GM21619 (cell line): ENCODE measurements around the gene PSMD1.
A peak's percentile ranks its signal among the peaks of the same experiment; 100 is the strongest.
"Not testable (repeated sequence)": the region's sequence is repeated elsewhere in the genome, so short reads cannot be mapped to it uniquely, and the experiment has no call there.

ENCODE experiments used
- ATAC-seq: cut with Tn5 transposase; IDR thresholded peaks from one replicate; pipeline ENCODE4 v1.9.1; 2021; ENCODE audit not compliant: unreplicated experiment

PSMD1 gene

GRCh38 chr2:231183851-231184250, 127.2 kb downstream of the PSMD1 start:
- ATAC-seq = no peak

GRCh38 chr2:231184319-231184718, 127.7 kb downstream of the PSMD1 start:
- ATAC-seq = no peak

- ATAC-seq = no peak
Observed at GRCh38 chr2:231185050-231185725, 128.5 kb downstream of the PSMD1 start.

- ATAC-seq = no peak
Observed at GRCh38 chr2:231185886-231186285, 129.2 kb downstream of the PSMD1 start.

GRCh38 chr2:231186325-231186724, 129.7 kb downstream of the PSMD1 start:
- ATAC-seq = no peak

GRCh38 chr2:231187736-231188505, 131.3 kb downstream of the PSMD1 start:
- no peak for ATAC-seq

GRCh38 chr2:231188506-231189170, 132.0 kb downstream of the PSMD1 start:
- no peak for ATAC-seq

- ATAC-seq = no peak
Observed at GRCh38 chr2:231189171-231189530, 132.5 kb downstream of the PSMD1 start.

GRCh38 chr2:231189571-231190495, 133.2 kb downstream of the PSMD1 start:
- ATAC-seq = no peak

- no peak for ATAC-seq
Observed at GRCh38 chr2:231190531-231191197, 134.0 kb downstream of the PSMD1 start.

- no peak for ATAC-seq
Observed at GRCh38 chr2:231191896-231192872, 135.5 kb downstream of the PSMD1 start.

- ATAC-seq = no peak
Observed at GRCh38 chr2:231193216-231193615, 136.5 kb downstream of the PSMD1 start.

GRCh38 chr2:231196592-231196991, 139.9 kb downstream of the PSMD1 start:
- ATAC-seq = no peak

- not testable (repeated sequence) for ATAC-seq
Observed at GRCh38 chr2:231197196-231197595, 140.5 kb downstream of the PSMD1 start.

- ATAC-seq = no peak
Observed at GRCh38 chr2:231197706-231198290, 141.1 kb downstream of the PSMD1 start.

- ATAC-seq = peak; percentile 94
Observed at GRCh38 chr2:231198291-231199173, 141.9 kb downstream of the PSMD1 start, which contains the start of gene ARMC9. Gene ARMC9, plus strand, starts transcription at chr2:231198631. Its CDS starts 7,608 bp downstream, at chr2:231206239.

GRCh38 chr2:231199219-231199618, 142.6 kb downstream of the PSMD1 start:
- no peak for ATAC-seq
